SK-N-SH (cell line): ENCODE measurements around the gene ETHE1.

Experiments used
- FOXM1 ChIP-seq: IDR thresholded peaks from 2 replicates; pipeline ENCODE4 v1.4.0; 2012; ENCODE audit warnings: low read depth, mild to moderate bottlenecking
- JUND ChIP-seq: IDR thresholded peaks from 2 replicates; pipeline ENCODE4 v1.4.0; 2012
- TF ChIP-seq, protein P1 (sequence below): IDR thresholded peaks from 2 replicates; pipeline ENCODE4 v1.4.0; 2012; ENCODE audit warnings: low read depth, borderline replicate concordance
- TF ChIP-seq, protein P2 (sequence below): IDR thresholded peaks from 2 replicates; pipeline ENCODE4 v1.4.0; 2012; ENCODE audit warnings: low read depth
- TF ChIP-seq, protein P3 (sequence below): fragments of 200-600 bp; sonication (generic); IDR thresholded peaks from 2 replicates; pipeline ENCODE4 v1.6.1; 2017; ENCODE audit warnings: antibody characterized with exemption, mild to moderate bottlenecking, moderate library complexity

DNA sequence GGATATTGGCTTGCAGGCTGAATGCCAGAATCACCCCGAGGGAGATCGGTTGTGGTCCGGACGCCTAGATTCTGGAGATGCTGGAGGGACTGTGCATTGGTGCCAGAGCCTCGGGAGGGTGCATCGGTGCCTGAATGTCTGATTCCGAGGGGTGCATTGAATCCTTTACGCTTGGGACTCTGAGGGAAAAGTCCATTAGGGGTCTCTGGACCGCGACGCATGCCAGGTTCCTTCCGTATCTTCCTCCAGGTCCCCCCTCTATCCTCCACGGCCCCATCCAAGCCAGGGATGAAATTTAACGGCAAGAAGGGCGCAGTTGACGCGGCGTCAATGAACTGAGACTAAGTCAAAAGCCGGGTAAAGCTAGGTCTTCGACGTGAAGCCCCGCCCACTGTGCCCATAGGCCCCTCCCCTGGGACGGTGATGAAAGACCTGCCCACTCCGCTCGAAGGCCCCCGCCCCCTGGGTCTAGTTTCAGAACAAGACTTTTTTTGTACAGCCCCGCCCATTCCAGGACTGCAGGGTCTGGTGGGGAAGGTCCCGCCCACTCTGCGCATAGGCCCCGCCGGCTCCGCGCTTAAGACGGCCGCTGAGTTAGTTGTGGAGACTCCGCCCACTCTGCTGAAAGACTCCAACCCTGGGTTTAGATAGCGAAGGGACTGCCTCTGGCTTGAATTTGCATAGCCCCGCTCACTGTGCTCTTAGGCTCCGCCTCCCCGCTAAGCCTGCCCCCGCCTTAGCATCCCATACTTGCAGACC is 6.7 kb upstream of the ETHE1 start:
- TF ChIP-seq, protein P1, sequence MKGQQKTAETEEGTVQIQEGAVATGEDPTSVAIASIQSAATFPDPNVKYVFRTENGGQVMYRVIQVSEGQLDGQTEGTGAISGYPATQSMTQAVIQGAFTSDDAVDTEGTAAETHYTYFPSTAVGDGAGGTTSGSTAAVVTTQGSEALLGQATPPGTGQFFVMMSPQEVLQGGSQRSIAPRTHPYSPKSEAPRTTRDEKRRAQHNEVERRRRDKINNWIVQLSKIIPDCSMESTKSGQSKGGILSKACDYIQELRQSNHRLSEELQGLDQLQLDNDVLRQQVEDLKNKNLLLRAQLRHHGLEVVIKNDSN, result no peak
- TF ChIP-seq, protein P2, sequence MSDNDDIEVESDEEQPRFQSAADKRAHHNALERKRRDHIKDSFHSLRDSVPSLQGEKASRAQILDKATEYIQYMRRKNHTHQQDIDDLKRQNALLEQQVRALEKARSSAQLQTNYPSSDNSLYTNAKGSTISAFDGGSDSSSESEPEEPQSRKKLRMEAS, result no peak
- TF ChIP-seq, protein P3, sequence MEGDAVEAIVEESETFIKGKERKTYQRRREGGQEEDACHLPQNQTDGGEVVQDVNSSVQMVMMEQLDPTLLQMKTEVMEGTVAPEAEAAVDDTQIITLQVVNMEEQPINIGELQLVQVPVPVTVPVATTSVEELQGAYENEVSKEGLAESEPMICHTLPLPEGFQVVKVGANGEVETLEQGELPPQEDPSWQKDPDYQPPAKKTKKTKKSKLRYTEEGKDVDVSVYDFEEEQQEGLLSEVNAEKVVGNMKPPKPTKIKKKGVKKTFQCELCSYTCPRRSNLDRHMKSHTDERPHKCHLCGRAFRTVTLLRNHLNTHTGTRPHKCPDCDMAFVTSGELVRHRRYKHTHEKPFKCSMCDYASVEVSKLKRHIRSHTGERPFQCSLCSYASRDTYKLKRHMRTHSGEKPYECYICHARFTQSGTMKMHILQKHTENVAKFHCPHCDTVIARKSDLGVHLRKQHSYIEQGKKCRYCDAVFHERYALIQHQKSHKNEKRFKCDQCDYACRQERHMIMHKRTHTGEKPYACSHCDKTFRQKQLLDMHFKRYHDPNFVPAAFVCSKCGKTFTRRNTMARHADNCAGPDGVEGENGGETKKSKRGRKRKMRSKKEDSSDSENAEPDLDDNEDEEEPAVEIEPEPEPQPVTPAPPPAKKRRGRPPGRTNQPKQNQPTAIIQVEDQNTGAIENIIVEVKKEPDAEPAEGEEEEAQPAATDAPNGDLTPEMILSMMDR, result no peak
- TF ChIP-seq FOXM1, result no peak
- TF ChIP-seq JUND, result no peak
